Measurements from ENCODE around the gene TEX261. TPM values are rescaled to one million over a fixed set of nuclear protein-coding genes. Genes with fewer than 3 reads are reported as not detected.

TEX261 gene
- total RNA-seq, 1 donor from 2014 or later: 22.2 TPM

DNA sequence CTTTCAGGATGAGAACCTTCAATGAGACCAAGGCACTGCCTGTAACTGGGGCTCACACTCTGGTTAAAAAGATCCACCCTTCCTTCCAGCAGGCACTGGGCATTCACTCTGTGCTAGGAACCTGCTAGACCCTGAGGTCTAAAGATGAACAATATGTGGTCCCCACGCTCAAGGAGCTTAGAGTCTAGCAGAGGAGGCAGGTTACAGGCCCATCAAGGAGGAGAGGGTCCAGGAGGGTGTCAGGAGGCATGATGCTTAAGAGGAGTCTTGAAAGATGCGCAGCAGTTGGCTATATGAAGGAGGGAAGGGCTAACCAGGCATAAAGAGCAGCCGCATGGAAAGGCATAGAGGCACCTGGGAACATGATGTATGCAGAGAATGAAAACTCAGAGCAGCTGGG lies 11.7 kb downstream of the TEX261 start:
- DNase-seq (ENCODE audit: low read depth in 2 of 2): no peak

DNA sequence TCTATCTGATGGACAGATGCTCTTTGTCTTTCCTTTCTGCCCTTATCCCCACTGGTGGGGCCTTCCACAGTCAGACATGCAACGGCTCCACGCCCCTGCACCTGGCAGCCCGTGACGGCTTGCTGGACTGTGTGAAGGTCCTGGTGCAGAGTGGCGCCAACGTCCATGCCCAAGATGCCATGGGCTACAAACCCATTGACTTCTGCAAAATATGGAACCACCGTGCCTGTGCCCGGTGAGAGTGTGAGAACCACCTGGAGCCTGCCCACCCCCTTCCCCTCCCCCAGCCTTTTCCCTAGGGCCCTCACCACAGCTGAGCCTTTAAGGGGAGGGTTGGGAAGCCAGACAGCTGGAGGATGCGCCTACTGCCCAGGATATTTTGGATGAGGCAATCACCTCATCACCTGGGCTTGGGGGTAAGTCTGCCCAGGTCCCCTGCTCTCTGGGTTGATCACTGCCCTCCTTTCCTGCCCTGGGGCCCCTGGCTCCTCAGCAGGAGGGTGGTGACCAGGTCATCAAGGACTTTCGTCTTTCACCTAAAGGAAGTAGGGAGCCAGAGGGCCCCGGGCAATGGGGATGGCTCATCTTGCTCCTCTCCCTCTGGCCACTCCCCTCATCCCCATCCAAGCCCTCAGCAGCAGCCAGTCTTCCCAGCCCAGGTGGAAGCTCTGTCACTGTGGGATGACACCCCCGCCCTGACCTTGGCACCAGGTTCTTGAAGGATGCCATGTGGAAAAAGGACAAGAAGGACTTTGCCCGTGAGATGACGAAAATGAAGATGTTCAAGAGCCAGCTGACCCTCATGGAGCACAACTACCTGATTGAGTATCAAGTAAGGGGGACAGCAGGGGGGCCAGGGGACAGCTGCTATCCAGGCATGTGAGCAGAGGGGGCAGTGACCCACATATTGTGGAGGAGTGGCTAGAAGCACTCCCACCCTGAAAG lies 12.5 kb downstream of the TEX261 start:
- DNase-seq (ENCODE audit: low read depth in 2 of 2): no peak

- no peak for DNase-seq (ENCODE audit: low read depth in 2 of 2)
Measured at GRCh38 chr2:70981421-70981820, 13.3 kb downstream of the TEX261 start.

- DNase-seq (ENCODE audit: low read depth in 2 of 2): no peak
Measured at GRCh38 chr2:70979626-70980025, 15.0 kb downstream of the TEX261 start.

- DNase-seq (ENCODE audit: low read depth in 2 of 2): no peak
Measured at GRCh38 chr2:70979180-70979488, 15.5 kb downstream of the TEX261 start.

DNA sequence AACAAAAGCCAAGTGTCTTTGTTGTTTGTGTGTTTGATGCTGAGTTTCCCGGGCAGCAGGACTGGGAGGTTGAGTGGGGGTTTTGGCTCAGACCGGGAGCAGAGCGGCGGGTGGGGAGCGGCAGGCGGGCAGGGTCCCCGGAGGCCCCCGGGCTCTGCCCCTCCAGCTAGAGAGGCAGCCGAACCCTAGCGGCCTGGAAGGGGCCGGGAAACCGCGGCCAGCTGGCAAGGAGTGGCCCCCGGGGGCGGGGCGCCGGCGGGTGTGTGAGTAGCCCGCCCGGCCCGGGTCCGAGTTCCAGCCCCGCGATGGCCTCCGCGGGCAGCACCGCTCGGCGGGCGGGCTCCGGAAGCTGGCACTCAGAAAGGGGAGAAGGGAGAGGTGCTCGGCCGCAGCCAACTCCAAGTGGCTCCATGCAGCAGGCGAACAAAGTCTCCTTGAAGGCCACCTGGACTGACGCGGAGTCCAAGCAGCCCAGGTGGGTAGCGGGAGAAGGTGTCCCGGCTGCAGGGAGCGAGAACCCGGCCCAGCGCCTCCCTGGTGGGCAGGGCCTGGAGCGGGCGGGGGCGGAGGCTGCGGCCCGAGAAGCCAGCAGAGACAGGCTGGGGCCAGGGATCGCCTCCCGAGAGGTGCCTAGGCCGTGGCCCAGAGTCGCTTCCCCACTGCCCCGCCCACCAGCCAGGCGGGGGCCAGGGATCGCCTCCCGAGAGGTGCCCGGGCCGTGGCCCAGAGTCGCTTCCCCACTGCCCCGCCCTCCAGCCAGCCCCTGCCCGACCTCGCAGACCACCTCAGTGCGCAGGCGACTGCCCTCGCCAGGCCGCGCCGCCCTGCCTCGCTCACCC lies 16.1 kb downstream of the TEX261 start, which contains the start of gene ANKRD53:
Gene ANKRD53, plus strand, starts transcription at position 290 of the 839 bp plus-strand sequence. Its CDS starts 16 bp downstream, at position 306.
- peak in 1 of 2 donors; percentile 42 for DNase-seq (ENCODE audit: low read depth in 2 of 2)

GRCh38 chr2:70977605-70978205 lies 17.0 kb downstream of the TEX261 start:
- DNase-seq (ENCODE audit: low read depth in 2 of 2): peak; percentile 56 to 72

DNA sequence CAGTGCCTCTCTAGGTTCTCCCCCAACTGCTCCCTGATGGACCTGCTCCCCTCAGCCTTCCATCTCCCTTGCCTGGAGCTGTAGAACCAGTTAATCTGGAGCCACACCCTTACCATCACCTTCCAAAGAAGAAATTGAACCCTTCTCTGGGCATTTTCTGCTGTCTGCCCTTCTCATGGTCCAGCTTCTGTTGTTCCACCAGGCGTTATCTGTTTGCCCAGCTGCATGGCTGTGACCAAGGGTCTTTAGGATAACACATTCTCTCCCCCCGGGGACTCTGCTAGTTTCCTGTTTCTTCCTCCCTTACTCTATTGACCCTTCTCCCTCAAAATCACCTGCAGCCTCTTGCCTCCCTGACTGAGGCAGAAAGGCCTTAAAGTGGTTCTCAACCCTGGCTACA lies 19.4 kb downstream of the TEX261 start:
- DNase-seq (ENCODE audit: low read depth in 2 of 2): no peak

DNA sequence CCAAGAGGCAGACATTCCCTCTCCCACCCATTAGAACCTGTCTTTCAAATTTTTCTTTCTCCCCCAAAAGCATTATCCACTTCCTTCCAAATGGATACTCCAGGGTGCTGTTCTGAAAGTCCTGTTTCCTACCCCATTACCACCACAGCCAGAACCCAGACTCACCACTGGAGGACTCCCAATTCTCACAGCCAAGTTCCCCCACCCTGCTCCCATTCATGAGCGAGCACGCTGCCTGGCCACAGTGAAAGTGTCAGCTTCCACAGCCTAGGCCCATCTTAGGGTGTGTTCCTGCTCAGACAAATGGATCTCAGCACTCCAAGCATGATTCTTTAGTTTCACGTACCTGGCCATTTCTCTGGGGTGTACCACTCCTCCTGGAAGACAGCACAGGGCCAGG lies 20.1 kb downstream of the TEX261 start:
- no peak for DNase-seq (ENCODE audit: low read depth in 2 of 2)

DNA sequence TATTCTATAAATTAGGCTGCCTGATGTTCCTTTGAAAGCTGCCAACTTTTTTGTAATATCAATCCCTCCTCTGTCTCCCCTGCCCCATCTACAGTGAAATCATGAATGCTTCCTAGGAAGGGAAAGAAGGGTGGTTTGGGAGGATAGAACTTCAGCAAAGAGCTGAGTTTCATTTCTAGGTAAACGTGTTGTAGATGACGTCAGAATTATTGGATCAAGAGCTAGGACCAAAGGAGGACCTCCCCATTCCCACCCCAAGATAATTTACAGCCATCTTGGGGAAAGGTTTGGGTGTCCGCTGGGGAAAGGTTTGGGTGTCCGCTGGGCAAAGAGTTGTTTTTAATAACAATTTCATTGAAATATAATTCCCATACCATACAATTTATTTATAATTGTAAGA lies 27.5 kb downstream of the TEX261 start:
- no peak for DNase-seq (ENCODE audit: low read depth in 2 of 2)

GRCh38 chr2:70966681-70967080 lies 28.0 kb downstream of the TEX261 start:
- DNase-seq (ENCODE audit: low read depth in 2 of 2): no peak

GRCh38 chr2:70965506-70965905 lies 29.2 kb downstream of the TEX261 start:
- DNase-seq (ENCODE audit: low read depth in 2 of 2): no peak

GRCh38 chr2:70964596-70965386 lies 29.9 kb downstream of the TEX261 start:
- DNase-seq (ENCODE audit: low read depth in 2 of 2): peak in 1 of 2 donors; percentile 68

- DNase-seq (ENCODE audit: low read depth in 2 of 2): no peak
Measured at GRCh38 chr2:70964133-70964532, 30.5 kb downstream of the TEX261 start.

- no peak for DNase-seq (ENCODE audit: low read depth in 2 of 2)
Measured at GRCh38 chr2:70962885-70963878, 31.5 kb downstream of the TEX261 start.

DNA sequence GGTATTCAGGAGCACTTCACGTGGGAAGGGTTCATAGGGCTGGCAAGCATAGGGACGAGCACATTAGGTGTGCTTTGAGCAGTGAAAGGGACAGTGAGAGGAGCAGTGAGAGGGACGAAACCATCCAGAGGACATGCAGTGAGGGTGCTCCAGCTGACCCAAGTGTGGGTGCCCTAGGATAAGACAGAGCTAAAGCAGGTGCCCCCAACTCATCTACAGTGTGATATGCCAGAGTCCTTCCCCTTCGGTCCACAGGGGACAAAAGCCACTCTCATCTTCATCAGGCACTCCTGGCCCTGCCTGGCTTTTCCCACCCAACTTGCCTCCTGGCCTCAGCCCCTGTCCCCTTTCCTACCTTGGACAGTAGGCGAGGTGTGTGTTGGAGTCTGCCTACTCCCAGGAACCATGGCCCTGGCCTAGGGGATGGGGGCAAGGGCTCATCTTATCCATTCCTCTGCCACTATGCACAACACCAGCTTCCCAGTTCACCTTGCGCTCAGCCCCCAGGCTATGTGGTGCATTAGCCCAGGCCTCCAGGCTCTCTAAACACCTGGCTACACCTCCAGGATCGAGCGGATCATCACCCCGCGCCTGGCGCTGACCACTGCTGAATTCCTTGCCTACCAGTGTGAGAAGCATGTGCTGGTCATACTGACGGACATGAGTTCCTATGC lies 32.3 kb downstream of the TEX261 start:
- no peak for DNase-seq (ENCODE audit: low read depth in 2 of 2)

- DNase-seq (ENCODE audit: low read depth in 2 of 2): no peak
Measured at GRCh38 chr2:70961648-70961994, 33.1 kb downstream of the TEX261 start.

- DNase-seq (ENCODE audit: low read depth in 2 of 2): no peak
Measured at GRCh38 chr2:70960833-70961647, 33.6 kb downstream of the TEX261 start.
